GM19240 (cell line): ENCODE data around the gene BORCS5.
"Not testable (repeated sequence)": the region's sequence is repeated elsewhere in the genome, so short reads cannot be mapped to it uniquely, and the experiment has no call there.

Experiments used
- DNase-seq: peaks from one replicate; pipeline ENCODE4 v3.0.0; 2011; ENCODE audit warnings: low spot score; ENCODE audit not compliant: insufficient read length

The BORCS5 gene

GRCh38 chr12:12356896-12357718 is at the start of gene BORCS5:
TSS of gene BORCS5 (plus strand) at chr12:12357078. CDS start at chr12:12357452, 374 bp downstream.
- DNase-seq, result peak; percentile 84

GRCh38 chr12:12310695-12311094 is 46.2 kb upstream of the BORCS5 start:
- DNase-seq, result not testable (repeated sequence)

GRCh38 chr12:12315838-12316237 is 41.0 kb upstream of the BORCS5 start:
- DNase-seq, result no peak

- DNase-seq, result no peak
Observed at GRCh38 chr12:12319451-12320183, 37.3 kb upstream of the BORCS5 start.

- no peak for DNase-seq
Observed at GRCh38 chr12:12323118-12323517, 33.8 kb upstream of the BORCS5 start.

GRCh38 chr12:12323591-12323990 is 33.3 kb upstream of the BORCS5 start:
- DNase-seq, result no peak

GRCh38 chr12:12326262-12326661 is 30.6 kb upstream of the BORCS5 start:
- DNase-seq, result no peak

- DNase-seq, result peak; percentile 22
Observed at GRCh38 chr12:12327802-12328201, 29.1 kb upstream of the BORCS5 start.

- no peak for DNase-seq
Observed at GRCh38 chr12:12331244-12331771, 25.6 kb upstream of the BORCS5 start.

- DNase-seq, result no peak
Observed at GRCh38 chr12:12331896-12332295, 25.0 kb upstream of the BORCS5 start.

GRCh38 chr12:12333407-12334366 is 23.2 kb upstream of the BORCS5 start:
- no peak for DNase-seq

- DNase-seq, result peak; percentile 45
Observed at GRCh38 chr12:12334367-12335040, 22.4 kb upstream of the BORCS5 start.

- no peak for DNase-seq
Observed at GRCh38 chr12:12336049-12336411, 20.8 kb upstream of the BORCS5 start.

GRCh38 chr12:12336511-12336910 is 20.4 kb upstream of the BORCS5 start:
- no peak for DNase-seq

GRCh38 chr12:12338527-12339168 is 18.2 kb upstream of the BORCS5 start:
- no peak for DNase-seq

GRCh38 chr12:12349711-12350665 is 6.9 kb upstream of the BORCS5 start, which contains the start of gene MANSC1:
TSS of gene MANSC1 (minus strand) at chr12:12350242. CDS start at chr12:12343314, 6,928 bp downstream.
- DNase-seq, result no peak

GRCh38 chr12:12350868-12351463 is 5.9 kb upstream of the BORCS5 start:
- no peak for DNase-seq

- DNase-seq, result not testable (repeated sequence)
Observed at GRCh38 chr12:12351468-12352185, 5.3 kb upstream of the BORCS5 start.
